ENCODE results near the gene KLF5.

DNA sequence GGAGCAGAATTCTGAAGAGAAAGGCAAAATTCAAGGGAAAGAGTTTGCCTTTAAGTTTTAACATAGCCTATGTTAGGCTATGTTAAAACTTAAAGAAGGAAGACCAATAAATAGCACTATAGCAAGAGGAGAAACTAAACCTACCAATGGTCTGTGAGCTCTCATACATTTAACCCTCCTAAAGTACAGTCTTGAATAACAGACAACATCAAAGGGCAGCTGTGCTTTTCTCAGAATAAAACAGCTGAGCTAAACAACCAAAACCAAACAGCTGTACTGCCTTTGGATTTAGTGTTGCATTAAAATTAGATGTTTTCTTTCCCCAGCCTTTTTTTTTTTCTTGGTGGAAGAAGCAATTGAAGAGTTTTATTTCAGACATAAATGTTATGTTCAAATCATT is 34.0 kb downstream of the KLF5 start:
- no peak for TF ChIP-seq EZH2 (IDR thresholded peaks at IDR 0.05)
- TF ChIP-seq, protein P1, sequence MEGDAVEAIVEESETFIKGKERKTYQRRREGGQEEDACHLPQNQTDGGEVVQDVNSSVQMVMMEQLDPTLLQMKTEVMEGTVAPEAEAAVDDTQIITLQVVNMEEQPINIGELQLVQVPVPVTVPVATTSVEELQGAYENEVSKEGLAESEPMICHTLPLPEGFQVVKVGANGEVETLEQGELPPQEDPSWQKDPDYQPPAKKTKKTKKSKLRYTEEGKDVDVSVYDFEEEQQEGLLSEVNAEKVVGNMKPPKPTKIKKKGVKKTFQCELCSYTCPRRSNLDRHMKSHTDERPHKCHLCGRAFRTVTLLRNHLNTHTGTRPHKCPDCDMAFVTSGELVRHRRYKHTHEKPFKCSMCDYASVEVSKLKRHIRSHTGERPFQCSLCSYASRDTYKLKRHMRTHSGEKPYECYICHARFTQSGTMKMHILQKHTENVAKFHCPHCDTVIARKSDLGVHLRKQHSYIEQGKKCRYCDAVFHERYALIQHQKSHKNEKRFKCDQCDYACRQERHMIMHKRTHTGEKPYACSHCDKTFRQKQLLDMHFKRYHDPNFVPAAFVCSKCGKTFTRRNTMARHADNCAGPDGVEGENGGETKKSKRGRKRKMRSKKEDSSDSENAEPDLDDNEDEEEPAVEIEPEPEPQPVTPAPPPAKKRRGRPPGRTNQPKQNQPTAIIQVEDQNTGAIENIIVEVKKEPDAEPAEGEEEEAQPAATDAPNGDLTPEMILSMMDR (IDR thresholded peaks at IDR 0.05) = no peak
